ENCODE results near the gene NFIB.

NFIB gene

DNA sequence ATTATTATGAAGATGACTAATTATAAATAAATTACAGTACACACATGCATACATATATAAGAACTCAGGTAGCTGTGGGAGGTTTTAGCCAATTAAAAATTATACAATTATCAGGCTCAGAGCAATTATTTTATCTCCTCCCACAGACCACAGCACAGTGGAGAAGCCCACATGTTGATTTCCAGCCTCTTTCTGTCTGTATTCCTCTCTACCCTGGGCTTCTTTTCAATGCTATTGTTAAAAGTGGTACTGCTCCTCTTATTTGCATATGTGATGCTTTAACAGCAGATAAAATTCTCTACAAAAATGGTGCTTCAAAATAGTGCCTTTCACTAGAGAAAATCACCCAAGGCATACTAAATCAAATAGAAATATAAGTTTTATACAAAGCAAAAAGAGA, 218.7 kb downstream of the NFIB start:
- no peak for DNase-seq

DNA sequence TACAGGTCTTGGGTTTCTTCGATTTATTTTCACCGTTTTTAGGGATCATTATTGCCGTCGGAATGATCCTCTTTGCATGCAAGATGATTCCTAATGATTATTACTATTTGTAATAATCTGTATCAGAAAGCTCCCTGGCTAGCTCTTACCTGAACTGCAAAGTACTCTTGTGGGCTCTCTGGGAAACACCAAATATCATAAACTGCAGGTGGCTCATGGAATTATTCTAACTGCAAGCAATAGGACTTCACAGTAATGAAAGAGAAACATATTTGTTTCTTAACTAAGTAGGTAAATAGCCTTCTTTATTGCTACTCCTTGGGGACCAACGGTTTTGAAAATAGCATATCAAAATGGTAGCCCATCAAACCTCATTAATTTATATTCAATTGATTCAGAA, 219.4 kb downstream of the NFIB start:
- DNase-seq = no peak

DNA sequence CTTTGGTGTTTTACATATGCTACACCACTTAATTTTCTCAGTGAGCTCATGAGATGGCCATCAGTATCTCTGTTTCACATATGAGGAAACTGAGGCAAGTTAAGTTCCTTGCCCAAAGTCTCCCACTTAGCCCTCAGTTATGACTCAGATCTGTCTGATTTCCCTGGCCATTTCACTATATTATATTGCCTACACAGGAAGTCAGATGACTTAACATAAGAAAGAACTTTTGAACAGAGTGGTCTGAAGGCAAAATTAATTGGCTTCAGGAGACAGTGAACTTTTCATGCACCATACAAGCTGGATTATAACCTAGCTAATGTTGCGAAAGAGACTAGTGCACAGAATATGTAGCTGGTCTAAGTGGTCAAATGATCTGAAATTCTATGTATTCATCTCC, 221.6 kb downstream of the NFIB start:
- no peak for DNase-seq

DNA sequence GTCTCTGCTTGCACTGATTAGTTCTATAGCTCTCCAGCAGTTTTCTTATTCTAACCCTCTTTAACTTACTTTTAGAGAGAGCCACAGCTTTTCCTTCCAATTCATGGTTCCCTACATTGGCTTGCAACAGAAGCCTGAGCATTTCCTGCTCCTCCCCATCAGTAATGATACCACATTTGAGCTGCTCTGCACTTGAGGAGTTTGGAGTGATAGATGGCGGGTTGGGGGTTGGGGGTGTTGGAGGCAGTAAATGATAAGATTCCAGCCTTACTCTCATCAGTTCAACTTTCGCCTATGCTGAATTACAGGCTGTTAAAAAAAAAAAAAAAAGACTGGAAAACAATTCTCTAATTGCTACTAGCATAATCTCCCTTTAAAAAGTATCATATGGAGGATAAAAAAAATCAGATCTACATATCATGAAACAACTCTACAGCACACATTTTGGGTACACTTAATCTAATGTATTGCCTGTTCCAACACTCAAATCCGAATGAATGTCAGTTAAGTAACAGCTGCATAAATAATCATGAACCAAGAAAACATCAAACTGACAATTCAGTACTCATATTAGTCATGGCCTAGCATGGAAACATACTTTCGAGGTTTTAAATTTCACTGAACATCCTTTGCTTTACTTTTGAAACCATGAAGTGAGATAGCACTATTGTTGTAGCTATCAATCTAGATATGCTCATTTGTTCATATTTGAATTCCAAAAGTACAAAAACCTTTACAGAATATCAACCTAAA, 224.7 kb downstream of the NFIB start:
- DNase-seq = peak; percentile 42

DNA sequence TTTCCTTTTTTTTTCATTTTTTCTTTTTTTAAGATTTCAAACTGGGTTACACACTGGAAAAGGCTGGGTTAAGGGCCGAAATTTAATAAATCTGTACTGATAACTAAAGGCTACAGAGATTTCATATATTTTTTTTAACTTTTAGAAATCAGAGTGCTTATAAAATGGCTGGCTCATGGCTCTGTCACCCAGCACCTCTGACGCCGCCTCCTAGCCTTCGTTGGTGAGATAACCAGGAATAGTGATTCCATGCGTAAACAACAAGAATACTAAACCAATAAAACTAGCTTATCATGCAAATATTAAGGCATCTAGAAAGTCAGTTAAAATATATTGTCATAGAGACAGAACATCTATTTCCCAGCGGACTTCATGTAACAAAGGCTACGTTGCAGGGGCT, 226.4 kb downstream of the NFIB start:
- DNase-seq = no peak

DNA sequence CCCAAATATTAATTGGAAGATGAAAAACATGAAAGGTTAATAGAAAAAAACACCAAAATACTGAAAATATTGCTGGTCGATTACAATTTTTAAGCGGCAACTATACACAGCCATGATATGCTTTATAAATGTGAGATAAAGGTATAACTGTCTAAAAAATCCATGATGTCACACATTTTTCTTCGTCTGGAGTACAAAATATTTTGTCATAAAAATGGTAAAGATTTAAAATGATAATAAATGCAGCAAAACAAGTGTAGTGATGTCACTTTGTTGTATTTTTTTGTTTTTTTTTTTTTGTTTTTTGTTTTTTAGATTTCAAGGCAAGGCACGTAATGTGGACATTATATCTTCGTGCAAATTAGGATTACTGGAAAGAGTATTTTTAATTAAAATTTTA, 227.4 kb downstream of the NFIB start:
- no peak for DNase-seq

DNA sequence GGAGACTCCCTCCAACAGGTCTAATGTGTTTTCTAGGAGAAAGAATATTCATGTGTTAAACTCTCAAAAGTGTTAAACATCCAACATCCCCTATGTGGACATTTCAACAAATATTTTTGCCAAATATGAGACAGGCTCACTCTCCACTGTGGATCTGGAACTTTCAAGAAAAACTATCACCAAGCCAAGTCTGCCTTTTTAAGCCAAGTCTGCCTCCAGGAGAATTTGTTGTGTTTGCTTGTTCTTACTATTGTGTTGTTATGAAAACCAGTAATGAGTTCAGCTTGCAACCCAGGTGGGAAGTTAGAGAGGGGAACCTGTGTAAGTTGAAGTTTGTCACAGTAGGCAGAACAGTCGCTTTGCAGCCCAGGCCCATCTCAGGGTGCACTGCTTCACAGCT, 228.1 kb downstream of the NFIB start:
- DNase-seq = peak; percentile 44

DNA sequence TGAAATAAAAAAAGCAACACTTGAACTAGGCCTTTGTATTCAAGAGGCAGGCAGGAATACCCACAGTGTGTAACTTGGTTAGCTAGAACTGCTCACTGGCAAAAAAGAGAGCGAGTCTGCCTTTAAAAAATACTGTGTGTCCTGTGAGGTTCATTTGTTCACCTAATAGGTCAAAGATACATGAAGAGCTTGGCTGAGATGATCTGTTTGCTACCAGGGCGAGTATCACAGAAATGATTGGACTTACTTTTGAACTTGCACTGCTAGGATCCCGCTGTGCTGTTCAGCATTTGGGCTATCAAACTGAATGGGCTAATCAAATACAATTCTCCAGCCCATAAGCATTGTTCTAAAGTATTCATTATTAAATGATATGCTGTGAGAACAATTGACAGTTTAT, 229.1 kb downstream of the NFIB start:
- no peak for DNase-seq

DNA sequence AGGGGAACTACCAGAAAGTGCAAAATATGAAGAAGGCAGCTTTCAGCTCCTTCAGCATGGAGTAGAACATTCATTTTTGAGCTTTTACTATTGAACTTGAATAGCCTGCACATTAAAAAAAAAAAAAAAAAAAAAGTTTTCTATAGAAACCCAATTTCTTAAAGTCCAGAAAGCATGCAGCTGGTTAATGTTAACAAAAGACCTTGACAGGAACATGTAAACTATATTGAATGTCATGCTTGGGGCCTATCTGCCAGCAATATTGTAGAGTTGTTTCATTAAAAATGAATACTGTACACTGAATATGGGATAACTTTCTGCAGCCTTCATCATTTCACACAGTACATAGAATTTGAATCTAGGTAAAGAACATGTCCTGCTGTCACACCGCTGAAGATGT, 230.6 kb downstream of the NFIB start:
- no peak for DNase-seq

DNA sequence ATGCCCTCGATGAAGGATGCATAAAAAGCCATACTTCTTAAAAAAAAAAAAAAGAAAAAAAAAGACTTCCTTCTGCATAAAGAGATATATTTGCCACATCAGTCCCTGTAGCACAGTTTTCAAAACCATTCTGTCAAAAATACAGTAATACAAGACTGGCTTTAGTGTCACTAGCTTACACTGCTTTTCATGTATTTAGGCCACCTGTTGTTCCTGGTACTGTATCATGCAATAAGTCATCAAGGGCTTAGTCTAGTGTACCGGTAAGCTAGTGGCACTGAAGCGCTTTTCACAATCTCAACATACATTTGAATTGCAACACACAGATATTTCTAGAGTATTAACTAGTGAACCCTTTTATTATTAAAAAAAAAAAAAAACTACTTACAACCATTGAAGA, 231.2 kb downstream of the NFIB start:
- DNase-seq = no peak

DNA sequence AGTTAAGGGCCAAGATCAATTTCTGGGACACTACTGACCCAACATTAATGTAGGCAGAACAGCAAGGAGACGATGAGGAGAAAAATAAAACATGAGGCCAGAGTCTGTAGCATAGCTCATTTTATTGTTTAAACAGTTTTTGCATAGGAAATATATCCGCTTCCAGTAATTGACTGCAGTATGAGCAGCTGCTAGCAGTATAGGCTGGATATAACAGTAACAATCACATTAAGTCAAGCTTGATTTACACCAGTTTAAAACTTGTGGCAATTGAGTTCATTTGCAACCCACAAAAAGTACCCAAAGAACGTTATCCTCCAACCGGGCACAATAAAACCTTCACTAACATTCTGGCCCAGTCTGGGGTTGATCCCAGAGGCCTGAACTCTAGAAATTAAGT, 232.2 kb downstream of the NFIB start:
- no peak for DNase-seq

DNA sequence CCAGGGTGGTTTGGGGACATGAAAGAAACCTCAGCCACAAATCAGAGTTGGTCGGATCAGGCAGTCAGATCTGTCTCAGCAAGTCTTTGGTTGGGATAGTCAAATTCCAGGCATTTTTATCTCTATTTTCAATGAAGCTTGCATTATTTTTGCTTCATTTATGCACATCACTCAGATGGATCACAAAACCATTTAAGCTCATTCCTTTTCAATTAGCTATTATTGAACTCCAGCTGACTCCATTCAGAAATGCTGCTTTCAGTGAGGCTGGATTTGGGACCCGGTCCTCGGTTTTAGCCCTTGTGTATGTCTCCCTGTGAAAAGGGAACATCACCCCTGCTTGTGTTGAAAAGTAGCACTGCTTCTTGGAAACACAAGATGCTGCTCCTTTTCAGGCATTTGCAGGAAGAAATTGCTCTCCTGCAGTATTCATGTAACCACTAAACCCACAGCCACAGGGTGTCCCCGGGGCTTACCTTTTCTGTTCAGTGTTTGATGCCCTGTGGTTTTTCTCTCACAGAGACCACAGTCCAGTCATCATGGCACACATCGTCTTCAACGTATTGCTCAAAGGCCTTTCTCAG, 232.9 kb downstream of the NFIB start:
- peak; percentile 55 for DNase-seq

DNA sequence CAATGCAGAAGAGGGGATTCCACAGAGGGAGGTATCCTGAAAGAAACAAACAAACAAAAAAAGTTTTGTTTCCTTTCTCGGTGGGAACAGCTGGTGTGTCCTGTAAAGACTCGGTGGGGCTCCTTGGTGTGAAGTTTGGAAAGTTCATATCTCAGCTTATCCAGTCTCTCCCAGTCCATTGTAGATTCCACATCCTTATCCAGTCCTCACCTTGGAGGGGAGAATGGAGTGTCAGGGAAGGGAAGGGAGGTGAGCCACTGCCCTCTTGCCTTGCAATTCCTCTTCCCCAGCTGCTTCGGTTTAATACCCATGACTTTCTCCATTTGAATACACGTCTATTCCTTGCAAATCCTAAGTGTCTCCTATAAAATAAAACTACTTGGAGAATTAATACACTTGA, 234.5 kb downstream of the NFIB start:
- DNase-seq = no peak

DNA sequence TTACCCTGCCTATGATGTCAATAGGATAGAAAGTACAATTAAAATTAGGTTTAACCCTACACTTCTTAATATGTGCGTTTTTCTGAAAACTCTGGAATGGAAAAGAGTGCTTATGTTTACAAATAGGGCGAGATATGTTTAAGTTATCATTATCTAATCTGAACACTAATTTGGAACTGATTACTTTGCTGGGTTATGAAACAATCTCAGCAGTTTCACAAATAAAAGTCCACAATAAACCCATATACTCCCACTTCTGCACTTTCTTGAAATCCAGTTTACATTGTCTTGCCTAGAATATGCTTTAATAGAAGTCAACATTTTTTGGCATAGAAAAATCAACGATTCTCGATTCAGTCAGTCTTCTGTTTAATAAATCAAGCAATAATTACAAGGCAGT, 236.3 kb downstream of the NFIB start:
- no peak for DNase-seq

DNA sequence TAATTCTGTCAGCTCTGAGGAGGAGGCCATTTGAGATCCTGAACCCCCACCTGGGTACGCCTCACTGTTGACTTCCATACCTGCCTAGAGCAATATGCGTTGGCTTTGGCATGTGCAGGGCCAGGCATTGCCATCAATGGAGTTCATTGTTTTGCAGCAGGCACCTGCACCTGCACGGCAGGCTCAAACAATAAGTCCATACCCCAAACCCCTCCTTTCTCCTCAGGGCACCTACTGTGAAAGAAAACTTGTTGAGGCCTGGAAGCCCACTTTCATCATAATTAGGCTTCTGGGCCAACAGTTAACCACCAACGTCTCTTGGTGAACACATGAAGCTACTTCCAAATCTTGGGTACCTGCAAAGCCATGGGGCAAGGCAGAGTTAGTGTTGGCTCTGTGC, 238.7 kb downstream of the NFIB start:
- no peak for DNase-seq

DNA sequence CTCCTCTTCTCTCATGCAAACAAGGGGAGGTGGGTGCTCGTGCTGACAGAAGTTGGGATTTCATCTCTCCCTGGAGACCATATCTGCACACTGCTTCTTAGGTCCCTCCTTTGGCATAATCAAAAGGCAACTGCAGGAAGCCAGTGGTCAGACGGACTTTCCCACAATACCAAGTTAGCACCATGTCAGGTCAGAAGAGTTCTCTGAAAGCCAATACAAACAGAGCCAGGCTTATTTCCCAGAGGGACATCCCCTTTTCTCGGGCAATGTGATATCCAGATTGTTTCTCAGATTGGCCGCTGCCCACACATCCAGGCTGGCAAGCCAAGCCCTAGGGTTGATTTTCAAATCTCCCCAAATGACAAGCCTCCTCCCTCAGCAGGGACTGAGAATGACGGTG, 241.1 kb downstream of the NFIB start:
- DNase-seq = no peak

DNA sequence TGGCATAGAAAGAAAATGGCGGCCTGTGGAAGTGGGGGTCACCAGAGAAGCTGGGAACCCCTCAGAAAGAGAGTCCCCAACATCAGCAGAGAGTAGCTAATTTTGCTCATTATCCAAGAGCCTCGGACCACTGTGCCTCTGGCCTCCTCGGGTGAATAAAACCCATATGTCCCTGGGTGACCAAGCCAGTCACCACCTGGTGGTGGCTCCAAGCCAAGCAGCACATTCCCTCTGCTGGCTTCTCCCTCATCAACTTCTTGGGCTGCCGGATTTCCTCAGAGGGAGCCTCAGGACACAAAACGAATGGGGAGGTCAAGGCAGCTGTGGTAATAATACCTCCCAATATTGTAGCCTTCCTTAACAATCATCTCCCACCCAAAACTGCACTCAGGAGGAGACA, 242.5 kb downstream of the NFIB start:
- no peak for DNase-seq

DNA sequence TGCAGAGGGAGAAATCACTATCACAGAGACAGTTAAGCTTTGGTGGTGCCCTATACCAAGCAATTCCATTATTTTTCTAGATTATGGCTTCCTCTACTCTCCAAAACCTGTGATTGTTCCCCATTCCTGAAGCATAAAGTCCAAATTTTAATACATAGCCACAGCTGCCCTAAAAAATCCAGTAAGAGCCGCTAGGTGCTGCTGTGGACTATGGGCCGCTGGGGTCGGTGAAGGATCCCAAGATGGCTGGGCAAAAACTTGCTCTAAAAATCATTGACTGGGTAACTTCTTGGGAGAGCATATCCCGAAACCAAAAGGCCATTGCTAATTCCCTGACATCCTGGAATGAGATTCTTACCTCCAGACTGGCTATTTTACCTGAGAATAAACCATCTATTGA, 245.3 kb downstream of the NFIB start:
- DNase-seq = no peak

DNA sequence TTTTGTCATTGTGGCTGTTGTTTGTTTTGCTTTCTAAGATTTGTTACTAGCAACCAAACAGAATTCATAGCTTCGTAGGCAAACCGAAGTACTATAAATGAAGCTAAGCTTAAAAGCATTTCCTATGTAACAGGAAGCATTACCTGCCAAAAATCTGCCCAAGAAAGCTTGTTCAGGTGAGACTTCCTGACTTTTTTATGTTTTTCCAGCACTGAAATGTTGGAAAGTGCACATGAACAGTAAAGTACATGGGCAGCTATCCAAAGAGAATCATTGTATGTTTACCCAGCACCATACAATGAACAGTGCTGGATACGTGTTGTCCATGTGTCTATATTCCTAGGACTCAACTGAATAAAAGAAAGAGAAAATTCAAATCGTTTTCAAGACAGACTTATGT, 247.1 kb downstream of the NFIB start:
- no peak for DNase-seq

DNA sequence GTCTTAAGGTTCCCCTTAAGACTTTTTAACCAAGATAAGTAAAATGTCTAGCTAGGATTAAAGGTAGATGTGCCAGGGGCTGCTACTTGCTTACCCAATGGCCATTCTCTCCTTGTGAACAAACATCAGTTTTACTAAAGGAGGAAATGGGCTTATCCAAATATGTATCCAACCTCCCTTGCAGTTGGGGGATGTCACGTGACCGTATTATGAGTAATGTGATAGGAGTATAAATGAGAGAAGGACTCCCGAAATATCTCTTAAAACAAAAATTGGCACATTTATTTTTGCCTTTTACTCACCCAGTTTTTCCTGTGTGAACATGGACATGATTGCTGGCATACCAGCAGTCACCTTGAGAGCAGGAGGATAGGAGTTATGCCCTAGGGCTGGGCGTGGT, 247.9 kb downstream of the NFIB start:
- no peak for DNase-seq

DNA sequence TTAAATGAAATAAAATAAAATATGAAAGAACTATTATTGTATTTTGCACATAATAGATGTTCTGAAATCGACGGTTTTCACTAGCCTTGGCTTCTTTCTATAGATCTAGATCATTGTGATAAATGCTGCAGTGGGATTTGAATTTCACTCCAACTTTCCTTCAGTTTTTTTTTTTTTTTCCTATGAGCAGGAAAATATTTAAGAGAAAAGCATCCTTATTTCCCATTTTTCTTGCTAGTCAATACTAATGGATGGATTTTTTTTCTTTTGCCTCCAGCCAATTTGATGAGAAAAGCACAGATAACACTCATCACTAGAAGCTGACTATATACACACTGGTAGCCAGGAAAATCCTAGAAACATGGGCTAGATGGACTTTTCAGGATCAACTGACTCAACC, 249.0 kb downstream of the NFIB start:
- no peak for DNase-seq

DNA sequence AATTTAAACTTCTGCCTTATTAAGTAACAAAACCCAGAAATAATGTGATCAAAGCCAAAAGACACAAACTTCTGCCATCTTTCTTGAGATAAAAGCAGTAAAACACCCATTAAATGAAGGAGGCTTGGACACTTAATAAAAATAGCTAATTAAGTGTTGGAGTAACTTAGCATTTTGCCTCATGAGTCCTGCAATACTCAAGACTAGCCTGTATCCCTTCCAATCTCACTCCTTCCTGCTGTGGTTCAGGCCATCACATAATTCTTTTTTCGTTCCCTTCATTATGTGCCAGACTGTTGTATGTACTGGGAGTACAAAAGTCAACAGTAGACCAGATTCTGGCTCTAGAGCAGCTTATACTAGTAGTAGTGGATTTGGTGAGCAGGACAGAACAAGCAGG, 250.2 kb downstream of the NFIB start:
- no peak for DNase-seq

DNA sequence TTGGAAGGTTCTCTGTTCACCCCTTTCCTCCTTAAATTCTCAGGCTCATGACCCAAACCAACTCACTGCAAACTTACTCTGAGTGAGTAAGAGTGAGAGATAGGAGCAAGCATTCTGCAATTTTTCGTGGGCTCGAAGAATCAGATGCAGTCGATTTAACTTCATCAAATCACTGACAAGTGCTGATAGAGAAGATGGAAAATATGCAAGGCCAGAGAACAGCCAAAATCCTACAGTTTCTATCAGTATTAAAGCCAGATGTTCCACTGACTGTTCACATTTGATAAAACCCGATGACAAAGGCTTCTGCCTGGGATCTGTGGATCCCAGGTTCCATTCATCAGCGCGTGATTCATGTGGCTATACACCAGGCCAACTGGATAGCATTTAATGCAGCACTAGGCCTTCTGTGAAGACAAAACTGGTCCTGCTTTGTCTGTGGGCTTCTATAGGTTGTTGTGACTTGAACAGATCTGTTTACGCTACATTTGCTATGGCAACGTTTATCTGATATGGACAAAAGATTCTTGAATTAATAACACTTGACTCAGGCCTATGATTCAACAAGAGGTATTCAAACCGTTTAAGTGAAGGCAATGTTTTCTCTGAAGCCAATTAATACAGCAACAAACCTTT, 251.2 kb downstream of the NFIB start:
- DNase-seq = peak; percentile 65

DNA sequence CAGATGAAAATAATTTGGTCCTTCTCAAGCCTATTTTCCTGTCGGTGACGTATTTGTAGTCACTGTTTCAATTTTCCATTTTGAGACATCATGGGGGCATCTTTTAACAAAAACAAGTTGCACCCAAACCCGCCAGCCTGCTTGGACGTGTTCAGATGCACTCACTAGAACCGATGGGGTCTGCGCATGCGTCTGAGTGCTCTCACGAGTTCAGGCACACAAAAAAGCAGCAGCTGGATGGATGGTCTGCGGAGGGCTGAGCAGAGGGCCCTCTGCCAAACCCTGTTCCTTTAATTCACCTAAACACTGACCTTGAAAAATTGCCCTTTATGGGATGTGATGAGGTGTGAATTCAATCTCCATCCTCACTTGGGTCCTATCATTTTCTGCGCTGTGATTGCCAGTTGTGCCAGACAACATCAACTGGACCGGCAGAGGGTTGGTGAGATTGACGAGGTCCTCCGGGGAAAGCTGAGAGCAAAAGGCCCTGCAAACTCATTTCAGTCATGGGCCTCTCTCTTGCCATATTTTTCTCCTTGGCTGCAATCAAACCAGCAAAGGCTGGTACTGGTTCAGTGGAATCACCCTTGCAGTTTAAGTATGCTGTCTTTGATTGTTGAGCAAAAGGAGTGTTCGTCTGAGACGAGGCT, 251.9 kb downstream of the NFIB start:
- no peak for DNase-seq

All from eye (tissue), 1 donor.